KMS-11 (cell line): ENCODE measurements around the gene ZNF207.

Experiments
- H2AFZ ChIP-seq: fragments of 200-600 bp; sonication (generic); 2 replicates; pipeline ENCODE4 v1.6.1; 2016; ENCODE audit warnings: antibody characterized with exemption, mixed run types, low read depth
- H3K27ac ChIP-seq: fragments of 200-600 bp; sonication (generic); 2 replicates; pipeline ENCODE4 v1.6.1; 2016; ENCODE audit warnings: mild to moderate bottlenecking, mixed run types
- H3K27me3 ChIP-seq: fragments of 200-600 bp; sonication (generic); 2 replicates; pipeline ENCODE4 v1.6.1; 2017; ENCODE audit warnings: mild to moderate bottlenecking, low read depth, mixed run types, moderate library complexity; ENCODE audit not compliant: insufficient read depth
- H3K36me3 ChIP-seq: fragments of 200-600 bp; sonication (generic); 2 replicates; pipeline ENCODE4 v1.6.1; 2017; ENCODE audit warnings: mild to moderate bottlenecking, mixed run types; ENCODE audit not compliant: insufficient read depth
- H3K4me1 ChIP-seq: fragments of 200-600 bp; sonication (generic); 2 replicates; pipeline ENCODE4 v1.6.1; 2016; ENCODE audit warnings: mild to moderate bottlenecking, low read depth, mixed run types; ENCODE audit not compliant: poor library complexity, severe bottlenecking
- H3K4me2 ChIP-seq: fragments of 200-600 bp; sonication (generic); 2 replicates; pipeline ENCODE4 v1.7.0; 2016; ENCODE audit warnings: mild to moderate bottlenecking, mixed run types
- H3K4me3 ChIP-seq: fragments of 200-600 bp; sonication (generic); IDR thresholded peaks from 2 replicates; pipeline ENCODE4 v1.6.1; 2017; ENCODE audit warnings: low read depth, low read length, mixed read lengths; ENCODE audit not compliant: insufficient read depth
- H3K79me2 ChIP-seq: fragments of 200-600 bp; sonication (generic); 2 replicates; pipeline ENCODE4 v1.6.1; 2016; ENCODE audit warnings: low read depth, mixed run types; ENCODE audit not compliant: insufficient read depth
- H3K9ac ChIP-seq: fragments of 200-600 bp; sonication (generic); 2 replicates; pipeline ENCODE4 v1.6.1; 2016; ENCODE audit warnings: mild to moderate bottlenecking, mixed run types
- H4K20me1 ChIP-seq: fragments of 200-600 bp; sonication (generic); 2 replicates; pipeline ENCODE4 v1.6.1; 2016; ENCODE audit warnings: mild to moderate bottlenecking, mixed run types; ENCODE audit not compliant: insufficient read depth
- CTCF ChIP-seq: fragments of 200-600 bp; sonication (generic); conservative IDR thresholded peaks from 2 replicates; pipeline ENCODE4 v1.6.1; 2017; ENCODE audit warnings: low read depth, mild to moderate bottlenecking, antibody characterized with exemption, low read length, moderate library complexity, mixed read lengths

Gene ZNF207

GRCh38 chr17:32305049-32305448 lies 44.9 kb upstream of the ZNF207 start:
- Histone ChIP-seq H4K20me1 (no peaks in the 10 kb centered on the region), H3K27me3 (no peaks in the 10 kb centered on the region), H3K79me2 (no peaks in the 10 kb centered on the region), H3K4me1 (no peaks in the 10 kb centered on the region), H2AFZ (no peak overlapping the region), H3K4me2 (no peak overlapping the region), H3K4me3 (no peak overlapping the region), H3K9ac (no peak overlapping the region), H3K36me3 (no peaks in the 10 kb centered on the region), H3K27ac (no peak overlapping the region)
- no peak for TF ChIP-seq CTCF

- no peaks in the 10 kb centered on the region for H3K4me1 ChIP-seq
- no peak for TF ChIP-seq CTCF
- no peaks in the 10 kb centered on the region for H3K36me3 ChIP-seq
- no peak overlapping the region for H3K9ac ChIP-seq
- no peaks in the 10 kb centered on the region for H4K20me1 ChIP-seq
- H3K4me2 ChIP-seq, result no peak overlapping the region
- H3K79me2 ChIP-seq, result no peaks in the 10 kb centered on the region
- H3K4me3 ChIP-seq, result no peak overlapping the region
- H3K27ac ChIP-seq, result no peak overlapping the region
- H3K27me3 ChIP-seq, result no peaks in the 10 kb centered on the region
- no peak overlapping the region for H2AFZ ChIP-seq
Measured at GRCh38 chr17:32307658-32308057, 42.3 kb upstream of the ZNF207 start.

- H3K36me3 ChIP-seq, result no peaks in the 10 kb centered on the region
- H3K4me1 ChIP-seq, result peaks cover 8% of the 10 kb centered on the region
- no peaks in the 10 kb centered on the region for H3K27me3 ChIP-seq
- no peak overlapping the region for H3K4me3 ChIP-seq
- H3K9ac ChIP-seq, result no peak overlapping the region
- no peaks in the 10 kb centered on the region for H3K79me2 ChIP-seq
- TF ChIP-seq CTCF, result no peak
- no peaks in the 10 kb centered on the region for H4K20me1 ChIP-seq
- H3K4me2 ChIP-seq, result no peak overlapping the region
- H2AFZ ChIP-seq, result no peak overlapping the region
- no peak overlapping the region for H3K27ac ChIP-seq
Measured at GRCh38 chr17:32311028-32311536, 38.9 kb upstream of the ZNF207 start.

- Histone ChIP-seq H3K79me2 (no peaks in the 10 kb centered on the region), H3K27me3 (no peaks in the 10 kb centered on the region), H3K36me3 (no peaks in the 10 kb centered on the region), H3K27ac (no peak overlapping the region), H2AFZ (no peak overlapping the region), H3K4me3 (no peak overlapping the region), H3K9ac (no peak overlapping the region), H3K4me2 (no peak overlapping the region), H4K20me1 (no peaks in the 10 kb centered on the region), H3K4me1 (peaks cover 8% of the 10 kb centered on the region)
- no peak for TF ChIP-seq CTCF
Measured at GRCh38 chr17:32314636-32315035, 35.3 kb upstream of the ZNF207 start.
